Peyer's patch (tissue), 4 donors: ENCODE results near the gene RERE. TPM values are rescaled to one million over a fixed set of nuclear protein-coding genes. Genes with fewer than 3 reads are reported as not detected.

ENCODE experiments used
- DNase-seq, 3 donors: peaks; one replicate each; pipeline ENCODE4 v3.0.0-alpha.2; 2017 to 2019
- H3K27ac ChIP-seq, 4 donors: fragments of 200-600 bp; sonication (generic); one replicate each; pipeline ENCODE4 v1.5.1; 2016 to 2019
- H3K27me3 ChIP-seq, 2 donors: fragments of 200-600 bp; sonication (generic); one replicate each; pipeline ENCODE4 v1.5.1; 2019
- H3K36me3 ChIP-seq, 3 donors: fragments of 200-600 bp; sonication (generic); one replicate each; pipeline ENCODE4 v1.5.1; 2016 to 2019
- H3K4me1 ChIP-seq, 4 donors: fragments of 200-600 bp; sonication (generic); one replicate each; pipeline ENCODE4 v1.5.1; 2016 to 2019
- H3K4me3 ChIP-seq, 4 donors: fragments of 200-600 bp; sonication (generic); 1 replicate in 3 of 4; 2 replicates in 1 of 4; pipeline ENCODE4 v1.5.1; 2016 to 2019; ENCODE audit warnings: mild to moderate bottlenecking in 1 of 4
- H3K9me3 ChIP-seq, 4 donors: fragments of 200-600 bp; sonication (generic); one replicate each; pipeline ENCODE4 v1.5.1; 2016 to 2019; ENCODE audit warnings: mild to moderate bottlenecking in 1 of 4
- CTCF ChIP-seq, 6 experiments: fragments of 450-650 bp in 4 of 6; fragments of 200-600 bp in 2 of 6; sonication (generic) in 1 of 6; IDR thresholded peaks; one replicate each; pipeline ENCODE4 v1.5.1; 2017 to 2019; ENCODE audit warnings: antibody characterized with exemption in 6 of 6, mild to moderate bottlenecking in 3 of 6, moderate library complexity in 1 of 6
- POLR2A ChIP-seq, 2 donors: fragments of 450-650 bp; IDR thresholded peaks; one replicate each; pipeline ENCODE4 v1.5.1; 2017; ENCODE audit warnings: antibody characterized with exemption in 2 of 2, mild to moderate bottlenecking in 2 of 2, moderate library complexity in 2 of 2
- total RNA-seq, 4 donors: library from RNA; depleted of rRNA; stranded (reverse); fragments of >200 nt; gene quantifications; one replicate each; pipeline ENCODE4 v1.1.0, GENCODE V29; 2016

The RERE gene
- total RNA-seq, 4 donors from 2014 or later: 98.5 to 528 (median 110) TPM

GRCh38 chr1:8516793-8517556, 300.5 kb downstream of the RERE start:
- H3K4me3 ChIP-seq: no peak overlapping the region
- H3K27ac ChIP-seq: peak overlapping the region in 1 of 4 donors; percentile 61
- DNase-seq: no peak
- H3K4me1 ChIP-seq: peaks cover 0 to 7% (median 0%) of the 10 kb centered on the region in 4 donors
- no peak for TF ChIP-seq POLR2A (IDR thresholded peaks at IDR 0.05)
- TF ChIP-seq CTCF (IDR thresholded peaks at IDR 0.05): no peak
- no peaks in the 10 kb centered on the region for H3K36me3 ChIP-seq
- no peaks in the 10 kb centered on the region for H3K27me3 ChIP-seq
- no peaks in the 10 kb centered on the region for H3K9me3 ChIP-seq

GRCh38 chr1:8516278-8516777, 301.1 kb downstream of the RERE start:
- Histone ChIP-seq H3K4me3 (no peak overlapping the region), H3K36me3 (no peaks in the 10 kb centered on the region), H3K27me3 (no peaks in the 10 kb centered on the region), H3K27ac (peak overlapping the region in 1 of 4 donors; percentile 61), H3K9me3 (no peaks in the 10 kb centered on the region), H3K4me1 (peaks cover 0 to 7% (median 0%) of the 10 kb centered on the region in 4 donors)
- no peak for DNase-seq
- TF ChIP-seq POLR2A (IDR thresholded peaks at IDR 0.05) (no peak), CTCF (IDR thresholded peaks at IDR 0.05) (no peak)

- Histone ChIP-seq H3K4me1 (peaks cover 0 to 12% (median 0%) of the 10 kb centered on the region in 4 donors), H3K4me3 (no peak overlapping the region), H3K27me3 (no peaks in the 10 kb centered on the region), H3K36me3 (no peaks in the 10 kb centered on the region), H3K9me3 (no peaks in the 10 kb centered on the region), H3K27ac (no peak overlapping the region)
- TF ChIP-seq POLR2A (IDR thresholded peaks at IDR 0.05) (no peak), CTCF (IDR thresholded peaks at IDR 0.05) (no peak)
- no peak for DNase-seq
Measured at GRCh38 chr1:8512504-8512903, 304.9 kb downstream of the RERE start.

- TF ChIP-seq CTCF (IDR thresholded peaks at IDR 0.05) (no peak), POLR2A (IDR thresholded peaks at IDR 0.05) (no peak)
- H3K9me3 ChIP-seq: no peaks in the 10 kb centered on the region
- H3K27ac ChIP-seq: peak overlapping the region; percentile 2 to 43 (median 25)
Measured at GRCh38 chr1:8510041-8510823, 307.2 kb downstream of the RERE start.

GRCh38 chr1:8509579-8509978, 307.9 kb downstream of the RERE start:
- Histone ChIP-seq H3K9me3 (no peaks in the 10 kb centered on the region), H3K36me3 (peaks cover 0 to 8% (median 0%) of the 10 kb centered on the region in 3 donors), H3K27me3 (no peaks in the 10 kb centered on the region), H3K4me1 (peaks cover 0 to 6% (median 0%) of the 10 kb centered on the region in 4 donors), H3K27ac (peak overlapping the region; percentile 2 to 43 (median 25)), H3K4me3 (no peak overlapping the region)
- DNase-seq: no peak
- TF ChIP-seq CTCF (IDR thresholded peaks at IDR 0.05) (no peak), POLR2A (IDR thresholded peaks at IDR 0.05) (no peak)

More at GRCh38 chr1:8510041-8510823, 307.2 kb downstream of the RERE start:
- DNase-seq: peak in 1 of 3 donors; percentile 45
- Histone ChIP-seq H3K4me1 (peaks cover 0 to 6% (median 0%) of the 10 kb centered on the region in 4 donors), H3K27me3 (no peaks in the 10 kb centered on the region), H3K4me3 (no peak overlapping the region), H3K36me3 (peaks cover 0 to 8% (median 0%) of the 10 kb centered on the region in 3 donors)
